SJCRH30 (cell line): ENCODE measurements around the gene PCDHGB3. TPM values are rescaled to one million over a fixed set of nuclear protein-coding genes. Genes with fewer than 3 reads are reported as not detected.
"Not testable (repeated sequence)": the region's sequence is repeated elsewhere in the genome, so short reads cannot be mapped to it uniquely, and the experiment has no call there.

Experiments
- DNase-seq, 2 experiments: peaks; one replicate each; pipeline ENCODE4 v3.0.0-alpha.2; 2015 to 2020
- H3K27ac ChIP-seq: fragments of 250-450 bp; sonication (Bioruptor Pico); 2 replicates; pipeline ENCODE4 v1.5.1; 2020; ENCODE audit warnings: mild to moderate bottlenecking, moderate library complexity
- H3K27me3 ChIP-seq: fragments of 250-450 bp; sonication (Bioruptor Pico); 2 replicates; pipeline ENCODE4 v1.5.1; 2020; ENCODE audit warnings: mild to moderate bottlenecking, moderate library complexity
- H3K36me3 ChIP-seq: fragments of 250-450 bp; sonication (Bioruptor Pico); 2 replicates; pipeline ENCODE4 v1.5.1; 2020; ENCODE audit warnings: mild to moderate bottlenecking, moderate library complexity
- H3K4me1 ChIP-seq: fragments of 250-450 bp; sonication (Bioruptor Pico); 2 replicates; pipeline ENCODE4 v1.5.1; 2020; ENCODE audit warnings: mild to moderate bottlenecking, moderate library complexity
- H3K4me3 ChIP-seq: fragments of 250-450 bp; sonication (Bioruptor Pico); 2 replicates; pipeline ENCODE4 v1.5.1; 2020; ENCODE audit warnings: mild to moderate bottlenecking, moderate library complexity
- H3K9me3 ChIP-seq: fragments of 250-450 bp; sonication (Bioruptor Pico); replicated peaks from 2 replicates; pipeline ENCODE4 v1.5.1; 2020; ENCODE audit warnings: mild to moderate bottlenecking, moderate library complexity
- total RNA-seq: library from RNA; depleted of rRNA; stranded (reverse); fragments of >200 nt; shearing (Covaris generic); gene quantifications from 2 replicates; pipeline ENCODE4 v1.2.3, GENCODE V29; 2014

Gene PCDHGB3
- total RNA-seq, 1 experiment from 2014 or later, result 7.4 TPM

DNA sequence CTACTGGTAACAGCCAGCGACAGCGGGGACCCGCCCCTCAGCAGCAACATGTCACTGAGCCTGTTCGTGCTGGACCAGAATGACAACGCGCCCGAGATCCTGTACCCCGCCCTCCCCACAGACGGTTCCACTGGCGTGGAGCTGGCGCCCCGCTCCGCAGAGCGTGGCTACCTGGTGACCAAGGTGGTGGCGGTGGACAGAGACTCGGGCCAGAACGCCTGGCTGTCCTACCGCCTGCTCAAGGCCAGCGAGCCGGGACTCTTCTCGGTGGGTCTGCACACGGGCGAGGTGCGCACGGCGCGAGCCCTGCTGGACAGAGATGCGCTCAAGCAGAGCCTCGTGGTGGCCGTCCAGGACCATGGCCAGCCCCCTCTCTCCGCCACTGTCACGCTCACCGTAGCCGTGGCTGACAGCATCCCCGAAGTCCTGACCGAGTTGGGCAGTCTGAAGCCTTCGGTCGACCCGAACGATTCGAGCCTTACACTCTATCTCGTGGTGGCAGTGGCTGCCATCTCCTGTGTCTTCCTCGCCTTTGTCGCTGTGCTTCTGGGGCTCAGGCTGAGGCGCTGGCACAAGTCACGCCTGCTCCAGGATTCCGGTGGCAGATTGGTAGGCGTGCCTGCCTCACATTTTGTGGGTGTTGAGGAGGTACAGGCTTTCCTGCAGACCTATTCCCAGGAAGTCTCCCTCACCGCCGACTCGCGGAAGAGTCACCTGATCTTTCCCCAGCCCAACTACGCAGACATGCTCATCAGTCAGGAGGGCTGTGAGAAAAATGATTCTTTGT, 24.6 kb downstream of the PCDHGB3 start:
- DNase-seq, H3K4me3 ChIP-seq, H3K27ac ChIP-seq, H3K27me3 ChIP-seq, H3K9me3 ChIP-seq, H3K4me1 ChIP-seq: not testable (repeated sequence)
- peaks cover 21% of the 10 kb centered on the region for H3K36me3 ChIP-seq

DNA sequence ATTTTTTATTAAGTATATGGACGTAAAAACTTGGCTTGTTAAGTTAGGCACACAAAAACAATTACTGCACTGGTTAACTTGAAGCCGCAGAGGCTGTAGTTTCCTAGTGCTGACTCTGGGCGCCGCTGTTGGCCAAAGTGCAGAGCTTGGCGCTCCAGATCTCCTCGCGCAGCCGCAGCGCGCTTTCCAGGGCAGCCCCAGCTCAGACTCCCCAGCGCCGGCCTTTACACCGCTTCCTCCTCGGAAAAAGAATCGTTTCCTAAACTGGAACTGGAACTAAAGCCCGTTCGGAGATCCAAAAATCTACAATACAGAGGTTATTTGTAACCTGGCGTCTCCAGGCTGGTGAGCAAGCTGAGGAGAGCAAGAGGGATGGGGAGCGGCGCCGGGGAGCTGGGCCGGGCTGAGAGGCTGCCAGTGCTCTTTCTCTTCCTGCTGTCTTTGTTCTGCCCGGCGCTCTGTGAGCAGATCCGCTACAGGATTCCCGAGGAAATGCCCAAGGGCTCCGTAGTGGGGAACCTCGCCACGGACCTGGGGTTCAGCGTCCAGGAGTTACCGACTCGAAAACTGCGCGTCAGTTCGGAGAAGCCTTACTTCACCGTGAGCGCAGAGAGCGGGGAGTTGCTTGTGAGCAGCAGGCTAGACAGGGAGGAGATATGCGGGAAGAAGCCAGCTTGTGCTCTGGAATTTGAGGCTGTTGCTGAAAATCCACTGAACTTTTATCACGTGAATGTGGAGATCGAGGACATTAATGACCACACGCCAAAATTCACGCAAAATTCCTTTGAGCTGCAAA, 27.9 kb downstream of the PCDHGB3 start, which contains the start of gene PCDHGB5:
Gene PCDHGB5, plus strand, starts transcription at position 192 of the 796 bp plus-strand sequence. Its CDS starts 181 bp downstream, at position 373.
- not testable (repeated sequence) for H3K4me3 ChIP-seq, H3K27me3 ChIP-seq, H3K27ac ChIP-seq, DNase-seq, H3K4me1 ChIP-seq
- Histone ChIP-seq H3K36me3 (peaks cover 31% of the 10 kb centered on the region), H3K9me3 (peaks cover 13% of the 10 kb centered on the region)

DNA sequence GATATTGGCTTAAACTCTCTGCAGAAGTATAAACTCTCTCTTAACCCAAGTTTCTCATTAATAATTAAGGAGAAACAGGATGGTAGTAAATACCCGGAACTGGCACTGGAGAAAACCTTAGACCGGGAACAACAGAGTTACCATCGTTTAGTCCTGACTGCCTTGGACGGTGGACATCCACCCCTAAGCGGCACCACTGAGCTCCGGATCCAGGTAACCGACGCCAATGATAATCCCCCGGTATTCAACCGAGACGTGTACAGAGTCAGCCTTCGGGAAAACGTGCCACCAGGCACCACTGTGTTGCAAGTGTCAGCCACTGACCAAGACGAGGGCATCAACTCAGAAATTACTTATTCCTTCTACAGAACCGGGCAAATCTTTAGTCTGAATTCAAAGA, 28.6 kb downstream of the PCDHGB3 start:
- Histone ChIP-seq H3K27me3 (no peaks in the 10 kb centered on the region), H3K9me3 (peaks cover 12% of the 10 kb centered on the region), H3K27ac (no peak overlapping the region), H3K36me3 (peaks cover 30% of the 10 kb centered on the region), H3K4me3 (no peak overlapping the region), H3K4me1 (no peaks in the 10 kb centered on the region)
- DNase-seq, result no peak

DNA sequence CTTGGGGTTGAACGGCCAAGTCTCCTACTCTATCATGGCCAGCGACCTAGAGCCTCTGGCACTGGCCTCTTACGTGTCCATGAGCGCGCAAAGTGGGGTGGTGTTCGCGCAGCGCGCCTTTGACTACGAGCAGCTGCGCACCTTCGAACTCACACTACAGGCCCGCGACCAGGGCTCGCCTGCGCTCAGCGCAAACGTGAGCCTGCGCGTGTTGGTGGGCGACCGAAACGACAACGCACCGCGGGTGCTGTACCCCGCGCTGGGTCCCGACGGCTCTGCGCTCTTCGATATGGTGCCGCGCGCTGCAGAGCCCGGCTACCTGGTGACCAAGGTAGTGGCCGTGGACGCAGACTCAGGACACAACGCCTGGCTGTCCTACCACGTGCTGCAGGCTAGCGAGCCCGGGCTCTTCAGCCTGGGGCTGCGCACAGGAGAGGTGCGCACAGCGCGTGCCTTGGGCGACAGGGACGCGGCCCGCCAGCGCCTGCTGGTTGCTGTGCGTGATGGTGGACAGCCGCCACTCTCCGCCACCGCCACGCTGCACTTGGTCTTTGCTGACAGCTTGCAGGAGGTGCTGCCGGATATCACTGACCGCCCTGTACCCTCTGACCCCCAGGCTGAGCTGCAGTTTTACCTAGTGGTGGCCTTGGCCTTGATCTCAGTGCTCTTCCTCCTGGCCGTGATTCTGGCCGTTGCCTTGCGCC, 29.7 kb downstream of the PCDHGB3 start:
- DNase-seq, result no peak
- H3K4me3 ChIP-seq, result no peak overlapping the region
- no peaks in the 10 kb centered on the region for H3K27me3 ChIP-seq
- H3K4me1 ChIP-seq, result no peaks in the 10 kb centered on the region
- peaks cover 9% of the 10 kb centered on the region for H3K9me3 ChIP-seq
- peaks cover 25% of the 10 kb centered on the region for H3K36me3 ChIP-seq
- no peak overlapping the region for H3K27ac ChIP-seq

DNA sequence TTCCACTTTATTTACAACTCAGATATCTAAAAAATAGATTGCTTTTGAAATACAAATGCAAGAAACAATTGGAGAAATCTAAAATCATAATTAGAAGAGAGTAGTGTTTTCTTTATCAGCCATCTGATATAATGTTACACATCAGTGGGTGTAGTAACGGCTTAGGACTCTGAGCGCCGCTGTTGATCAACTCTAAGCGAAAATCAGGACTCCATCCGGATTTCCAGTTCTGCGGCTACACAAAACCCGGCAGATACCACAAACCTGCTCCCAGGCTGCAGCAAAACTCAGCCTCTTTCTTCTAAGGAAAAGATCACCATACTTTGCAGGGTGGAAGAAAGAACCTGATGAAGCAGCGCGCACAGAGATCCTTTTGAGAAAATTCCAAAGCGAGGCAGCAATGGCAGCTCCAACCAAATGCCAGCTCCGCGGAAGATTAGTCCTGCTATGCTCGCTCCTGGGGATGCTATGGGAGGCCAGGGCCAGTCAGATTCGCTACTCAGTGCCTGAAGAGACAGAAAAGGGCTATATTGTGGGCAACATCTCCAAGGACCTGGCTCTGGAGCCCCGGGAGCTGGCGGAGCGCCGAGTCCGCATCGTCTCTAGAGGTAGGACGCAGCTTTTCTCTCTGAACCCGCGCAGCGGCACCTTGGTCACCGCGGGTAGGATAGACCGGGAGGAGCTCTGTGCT, 32.7 kb downstream of the PCDHGB3 start, which contains the start of gene PCDHGA9:
Gene PCDHGA9, plus strand, starts transcription at position 226 of the 691 bp plus-strand sequence. Its CDS starts 175 bp downstream, at position 401.
- DNase-seq, result peak in 1 of 2 experiments; percentile 11

DNA sequence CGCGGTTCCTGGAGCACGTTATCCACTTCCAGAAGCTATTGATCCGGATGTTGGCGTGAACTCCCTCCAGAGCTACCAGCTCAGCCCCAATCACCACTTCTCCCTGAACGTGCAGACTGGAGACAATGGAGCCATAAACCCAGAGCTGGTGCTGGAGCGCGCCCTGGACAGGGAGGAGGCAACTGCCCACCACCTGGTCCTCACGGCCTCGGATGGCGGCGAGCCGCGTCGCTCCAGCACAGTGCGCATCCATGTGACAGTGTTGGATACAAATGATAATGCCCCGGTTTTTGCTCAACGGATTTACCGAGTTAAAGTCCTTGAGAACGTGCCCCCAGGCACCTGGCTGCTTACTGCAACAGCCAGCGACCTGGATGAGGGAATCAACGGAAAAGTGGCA, 33.3 kb downstream of the PCDHGB3 start:
- H3K4me3 ChIP-seq, result no peak overlapping the region
- no peak for DNase-seq
- H3K27me3 ChIP-seq, result no peaks in the 10 kb centered on the region
- peaks cover 6% of the 10 kb centered on the region for H3K9me3 ChIP-seq
- H3K27ac ChIP-seq, result no peak overlapping the region
- H3K4me1 ChIP-seq, result no peaks in the 10 kb centered on the region
- H3K36me3 ChIP-seq, result peaks cover 25% of the 10 kb centered on the region

More for the DNA sequence above, 32.7 kb downstream of the PCDHGB3 start, which contains the start of gene PCDHGA9:
- Histone ChIP-seq H3K4me3 (no peak within 1 kb of the TSS), H3K9me3 (peaks cover 7% of the 10 kb centered on the region), H3K27me3 (no peaks in the 10 kb centered on the region), H3K27ac (no peak within 1 kb of the TSS), H3K36me3 (peaks cover 25% of the 10 kb centered on the region), H3K4me1 (no peaks in the 10 kb centered on the region)

DNA sequence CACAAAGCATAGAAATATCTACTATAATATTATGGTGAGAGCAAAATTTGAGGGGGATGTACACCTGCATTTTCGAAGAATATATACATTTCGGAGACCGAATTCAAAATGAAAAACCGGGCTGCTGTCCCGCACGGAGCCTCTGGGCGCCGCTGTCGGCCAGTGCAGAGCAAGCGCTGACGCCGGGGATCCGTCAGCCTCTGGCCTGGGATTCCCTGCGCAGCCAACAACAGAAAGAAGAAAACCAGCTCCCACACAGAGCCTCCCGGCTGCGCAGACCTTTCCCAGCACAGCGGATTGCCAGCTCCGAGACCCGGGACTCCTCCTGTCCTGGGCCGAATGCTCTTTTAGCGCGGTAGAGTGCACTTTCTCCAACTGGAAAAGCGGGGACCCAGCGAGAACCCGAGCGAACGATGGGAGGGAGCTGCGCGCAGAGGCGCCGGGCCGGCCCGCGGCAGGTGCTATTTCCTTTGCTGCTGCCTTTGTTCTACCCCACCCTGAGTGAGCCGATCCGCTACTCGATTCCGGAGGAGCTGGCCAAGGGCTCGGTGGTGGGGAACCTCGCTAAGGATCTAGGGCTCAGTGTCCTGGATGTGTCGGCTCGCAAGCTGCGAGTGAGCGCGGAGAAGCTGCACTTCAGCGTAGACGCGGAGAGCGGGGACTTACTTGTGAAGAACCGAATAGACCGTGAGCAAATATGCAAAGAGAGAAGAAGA, 37.9 kb downstream of the PCDHGB3 start, which contains the start of gene PCDHGB6:
Gene PCDHGB6, plus strand, starts transcription at position 232 of the 716 bp plus-strand sequence. Its CDS starts 182 bp downstream, at position 414.
- peaks cover 10% of the 10 kb centered on the region for H3K36me3 ChIP-seq
- H3K27me3 ChIP-seq, H3K27ac ChIP-seq, H3K4me1 ChIP-seq, H3K9me3 ChIP-seq, H3K4me3 ChIP-seq, DNase-seq: not testable (repeated sequence)

DNA sequence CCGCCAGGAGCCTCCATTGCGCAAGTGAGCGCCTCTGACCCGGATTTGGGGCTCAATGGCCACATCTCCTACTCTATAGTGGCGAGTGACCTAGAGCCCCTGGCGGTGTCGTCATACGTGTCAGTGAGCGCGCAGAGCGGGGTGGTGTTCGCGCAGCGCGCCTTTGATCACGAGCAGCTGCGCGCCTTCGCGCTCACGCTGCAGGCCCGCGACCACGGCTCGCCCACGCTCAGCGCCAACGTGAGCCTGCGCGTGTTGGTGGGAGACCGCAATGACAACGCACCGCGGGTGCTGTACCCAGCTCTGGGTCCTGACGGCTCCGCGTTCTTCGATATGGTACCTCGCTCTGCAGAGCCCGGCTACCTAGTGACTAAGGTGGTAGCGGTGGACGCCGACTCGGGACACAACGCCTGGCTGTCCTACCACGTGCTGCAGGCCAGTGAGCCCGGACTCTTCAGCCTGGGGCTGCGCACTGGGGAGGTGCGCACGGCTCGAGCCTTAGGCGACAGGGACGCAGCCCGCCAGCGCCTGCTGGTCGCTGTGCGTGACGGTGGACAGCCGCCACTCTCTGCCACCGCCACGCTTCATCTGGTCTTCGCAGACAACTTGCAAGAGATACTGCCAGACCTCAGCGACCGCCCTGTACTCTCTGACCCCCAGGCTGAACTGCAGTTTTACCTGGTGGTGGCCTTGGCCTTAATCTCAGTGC, 39.7 kb downstream of the PCDHGB3 start:
- Histone ChIP-seq H3K9me3 (0 out of 2 replicates have a peak, but pooled peaks cover 5% of the 10 kb centered on the region), H3K27me3 (no peaks in the 10 kb centered on the region), H3K4me3 (no peak overlapping the region), H3K27ac (no peak overlapping the region), H3K4me1 (no peaks in the 10 kb centered on the region), H3K36me3 (peaks cover 16% of the 10 kb centered on the region)
- no peak for DNase-seq

DNA sequence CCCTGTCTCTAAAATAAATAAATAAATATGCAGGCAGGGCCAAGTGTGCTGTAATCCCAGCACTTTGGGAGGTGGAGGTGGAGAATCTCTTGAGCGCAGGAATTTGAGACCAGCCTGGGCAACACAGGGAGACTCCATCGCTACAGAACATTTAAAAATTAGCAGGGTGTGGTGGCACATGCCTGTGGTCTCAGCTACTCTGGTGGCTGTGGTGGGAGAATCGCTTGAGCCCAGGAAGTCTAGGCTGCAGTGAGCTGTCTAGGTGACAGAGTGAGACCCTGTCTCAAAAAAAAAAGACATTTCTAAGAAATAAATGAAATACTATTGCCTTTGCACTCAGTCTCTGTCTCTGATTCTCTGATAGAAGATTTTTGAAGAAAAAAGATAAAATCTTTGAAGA, 41.5 kb downstream of the PCDHGB3 start:
- Histone ChIP-seq H3K4me3 (no peak overlapping the region), H3K36me3 (peaks cover 16% of the 10 kb centered on the region), H3K27ac (no peak overlapping the region), H3K4me1 (no peaks in the 10 kb centered on the region), H3K9me3 (peaks cover 12% of the 10 kb centered on the region; the same call in 1 of the 2 replicates), H3K27me3 (no peaks in the 10 kb centered on the region)
- DNase-seq, result no peak

DNA sequence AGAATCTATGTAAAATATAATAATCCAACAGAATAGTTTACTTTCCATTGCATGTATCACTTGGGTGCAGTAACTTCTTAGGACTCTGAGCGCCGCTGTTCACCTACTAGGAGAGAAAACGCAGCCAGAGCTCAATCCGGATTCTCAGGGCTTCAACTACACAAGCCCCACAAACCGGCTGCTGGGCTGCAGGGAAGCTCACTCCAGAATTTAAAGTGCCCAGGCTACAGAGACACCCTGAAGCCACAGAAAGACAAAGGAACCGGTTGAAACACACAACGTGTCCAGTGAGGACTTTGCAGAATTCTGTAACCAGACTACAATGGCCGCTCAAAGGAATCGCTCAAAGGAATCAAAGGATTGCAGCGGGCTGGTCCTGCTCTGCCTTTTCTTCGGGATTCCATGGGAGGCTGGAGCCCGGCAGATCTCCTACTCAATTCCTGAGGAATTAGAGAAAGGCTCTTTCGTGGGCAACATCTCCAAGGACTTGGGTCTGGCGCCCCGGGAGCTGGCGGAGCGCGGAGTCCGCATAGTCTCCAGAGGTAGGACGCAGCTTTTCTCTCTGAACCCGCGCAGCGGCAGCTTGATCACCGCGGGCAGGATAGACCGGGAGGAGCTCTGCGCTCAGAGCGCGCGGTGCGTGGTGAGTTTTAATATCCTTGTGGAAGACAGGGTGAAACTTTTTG, 43.0 kb downstream of the PCDHGB3 start, which contains the start of gene PCDHGA10:
Gene PCDHGA10, plus strand, starts transcription at position 134 of the 686 bp plus-strand sequence. Its CDS starts 189 bp downstream, at position 323.
- Histone ChIP-seq H3K27me3 (no peaks in the 10 kb centered on the region), H3K4me3 (no peak within 1 kb of the TSS), H3K9me3 (peaks cover 17% of the 10 kb centered on the region), H3K27ac (no peak within 1 kb of the TSS), H3K36me3 (peaks cover 19% of the 10 kb centered on the region), H3K4me1 (no peaks in the 10 kb centered on the region)
- peak in 1 of 2 experiments; percentile 4 for DNase-seq

DNA sequence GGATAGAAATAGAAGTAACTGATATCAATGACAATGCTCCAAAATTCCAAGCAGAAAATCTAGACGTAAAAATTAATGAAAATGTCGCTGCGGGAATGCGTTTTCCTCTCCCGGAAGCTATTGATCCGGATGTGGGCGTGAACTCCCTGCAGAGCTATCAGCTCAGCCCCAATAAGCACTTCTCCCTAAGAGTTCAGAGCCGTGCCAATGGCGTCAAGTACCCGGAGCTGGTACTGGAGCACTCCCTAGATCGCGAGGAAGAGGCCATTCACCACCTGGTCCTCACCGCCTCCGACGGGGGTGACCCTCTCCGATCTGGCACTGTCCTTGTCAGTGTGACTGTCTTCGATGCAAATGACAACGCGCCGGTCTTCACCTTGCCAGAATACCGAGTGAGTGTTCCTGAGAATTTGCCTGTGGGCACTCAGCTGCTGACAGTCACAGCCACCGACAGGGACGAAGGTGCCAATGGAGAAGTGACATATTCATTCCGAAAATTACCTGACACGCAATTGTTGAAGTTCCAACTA, 43.6 kb downstream of the PCDHGB3 start:
- Histone ChIP-seq H3K36me3 (peaks cover 19% of the 10 kb centered on the region), H3K27ac (no peak overlapping the region), H3K4me1 (no peaks in the 10 kb centered on the region), H3K4me3 (no peak overlapping the region), H3K9me3 (peaks cover 17% of the 10 kb centered on the region), H3K27me3 (no peaks in the 10 kb centered on the region)
- DNase-seq, result no peak

DNA sequence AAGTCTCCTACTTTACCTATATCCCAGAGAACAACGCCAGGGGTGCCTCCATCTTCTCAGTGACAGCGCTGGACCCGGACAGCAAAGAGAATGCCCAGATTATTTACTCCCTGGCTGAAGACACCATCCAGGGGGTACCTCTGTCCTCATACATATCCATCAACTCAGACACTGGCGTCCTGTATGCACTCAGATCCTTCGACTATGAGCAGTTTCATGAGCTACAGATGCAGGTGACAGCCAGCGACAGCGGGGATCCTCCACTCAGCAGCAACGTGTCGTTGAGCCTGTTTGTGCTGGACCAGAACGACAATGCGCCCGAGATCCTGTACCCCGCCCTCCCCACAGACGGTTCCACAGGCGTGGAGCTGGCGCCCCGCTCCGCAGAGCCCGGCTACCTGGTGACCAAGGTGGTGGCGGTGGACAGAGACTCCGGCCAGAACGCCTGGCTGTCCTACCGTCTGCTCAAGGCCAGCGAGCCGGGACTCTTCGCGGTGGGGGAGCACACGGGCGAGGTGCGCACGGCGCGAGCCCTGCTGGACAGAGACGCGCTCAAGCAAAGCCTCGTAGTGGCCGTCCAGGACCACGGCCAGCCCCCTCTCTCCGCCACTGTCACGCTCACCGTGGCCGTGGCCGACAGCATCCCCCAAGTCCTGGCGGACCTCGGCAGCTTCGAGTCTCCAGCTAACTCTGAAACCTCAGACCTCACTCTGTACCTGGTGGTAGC, 44.7 kb downstream of the PCDHGB3 start:
- Histone ChIP-seq H3K36me3 (peaks cover 17% of the 10 kb centered on the region), H3K9me3 (peaks cover 17% of the 10 kb centered on the region)
- H3K27me3 ChIP-seq, H3K4me1 ChIP-seq, H3K4me3 ChIP-seq, DNase-seq, H3K27ac ChIP-seq: not testable (repeated sequence)
